K562 (cell line): ENCODE data around the gene DCAF12. TPM values are rescaled to one million over a fixed set of nuclear protein-coding genes. Genes with fewer than 3 reads are reported as not detected.

Experiments used
- ATAC-seq: fragments of 200-7000 bp; cut with Tn5 transposase; 3 replicates; pipeline ENCODE4 v1.9.1; 2020; ENCODE audit warnings: moderate library complexity
- BruUV-seq: library from RNA; stranded (reverse); fragments of 400-500 nt; replicated peaks from 2 replicates; lab custom pipeline; 2021; lab: Mats Ljungman, UMichigan
- CTCF ChIA-PET: fragments of 300-600 bp; formaldehyde crosslinking; extraction: SDS; loops from one replicate; lab custom pipeline; 2021; ENCODE audit warnings: low intra/inter-chr PET ratio; lab: Yijun Ruan, JAX
- POLR2A ChIA-PET: fragments of 300-600, 350-650 bp; sonication (Branson Sonifier 250); formaldehyde crosslinking; extraction: SDS; loops from one replicate; lab custom pipeline; 2021; ENCODE audit warnings: antibody characterized with exemption, inconsistent platforms; lab: Yijun Ruan, JAX
- DNase-seq, 4 experiments: peaks; one replicate each; pipeline versions ENCODE4 v3.0.0 to v3.0.0-alpha.2; 2011 to 2018; ENCODE audit warnings: low spot score in 3 of 4, mixed read lengths in 3 of 4; ENCODE audit errors: extremely low read depth in 1 of 4
- FAIRE-seq: peaks from 2 replicates; lab custom pipeline; 2011; peaks lifted over from hg19 to GRCh38; lab: Jason Lieb, UNC
- H2AFZ ChIP-seq: 2 replicates; pipeline ENCODE4 v1.6.0; 2011; ENCODE audit warnings: low read depth, low read length, control low read depth, inconsistent platforms
- H3K27ac ChIP-seq: fragments of 200-600 bp; 3 replicates; pipeline ENCODE4 v1.8.0; 2011; ENCODE audit warnings: low read depth, mild to moderate bottlenecking, control low read depth, inconsistent platforms, low read length, moderate library complexity, mixed read lengths; ENCODE audit errors: extremely low read depth
- H3K27me3 ChIP-seq, 2 experiments: fragments of 300-600 bp in 1 of 2; 2 replicates in 1 of 2; 3 replicates in 1 of 2; pipeline versions ENCODE4 v1.6.0 to v1.8.0; 2011; ENCODE audit warnings: inconsistent platforms in 2 of 2, low read length in 2 of 2, mild to moderate bottlenecking in 1 of 2, mixed read lengths in 1 of 2, moderate library complexity in 1 of 2; ENCODE audit not compliant: control insufficient read depth in 2 of 2, insufficient read depth in 2 of 2
- H3K36me3 ChIP-seq: fragments of 300-600 bp; 3 replicates; pipeline ENCODE4 v1.8.0; 2011; ENCODE audit warnings: mild to moderate bottlenecking, low read length, inconsistent platforms; ENCODE audit not compliant: control insufficient read depth, insufficient read depth
- H3K4me1 ChIP-seq, 2 experiments: fragments of 200-600 bp in 1 of 2; replicated peaks in 1 of 2; 2 replicates in 1 of 2; 3 replicates in 1 of 2; pipeline versions ENCODE4 v1.5.1 to v1.8.0; 2011; ENCODE audit warnings: inconsistent platforms in 2 of 2, low read length in 2 of 2, mild to moderate bottlenecking in 1 of 2, mixed read lengths in 1 of 2, moderate library complexity in 1 of 2; ENCODE audit not compliant: control insufficient read depth in 2 of 2, insufficient read depth in 2 of 2
- H3K4me2 ChIP-seq: 2 replicates; pipeline ENCODE4 v1.6.1; 2011; ENCODE audit warnings: low read length, control low read depth, inconsistent platforms, mixed read lengths; ENCODE audit not compliant: insufficient read depth
- H3K4me3 ChIP-seq: fragments of 200-600 bp; sonication (generic), shearing (Covaris generic); 2 replicates; pipeline ENCODE4 v1.5.1; 2016; ENCODE audit warnings: control low read depth, inconsistent platforms
- H3K79me2 ChIP-seq: fragments of 200-600 bp; 3 replicates; pipeline ENCODE4 v1.8.0; 2011; ENCODE audit warnings: low read length, inconsistent platforms; ENCODE audit not compliant: control insufficient read depth, insufficient read depth
- H3K9ac ChIP-seq, 2 experiments: 2 replicates each; pipeline versions ENCODE4 v1.6.0 to v1.6.1; 2011; ENCODE audit warnings: low read depth in 2 of 2, low read length in 2 of 2, control low read depth in 1 of 2, inconsistent platforms in 1 of 2, mild to moderate bottlenecking in 1 of 2, mixed read lengths in 1 of 2; ENCODE audit not compliant: insufficient read depth in 1 of 2
- H3K9me1 ChIP-seq: one replicate; pipeline ENCODE4 v1.6.0; 2011; ENCODE audit warnings: inconsistent platforms, mild to moderate bottlenecking, low read length, moderate library complexity; ENCODE audit not compliant: control insufficient read depth, insufficient read depth
- H3K9me3 ChIP-seq: replicated peaks from 2 replicates; pipeline ENCODE4 v1.5.1; 2011; ENCODE audit warnings: low read depth, low read length, inconsistent platforms; ENCODE audit not compliant: control insufficient read depth, insufficient read depth
- H4K20me1 ChIP-seq: replicated peaks from 2 replicates; pipeline ENCODE4 v1.6.1; 2011; ENCODE audit warnings: low read length, inconsistent platforms, mixed read lengths; ENCODE audit not compliant: control insufficient read depth, insufficient read depth
- ADNP ChIP-seq: fragments of 200-800 bp; sonication (Bioruptor generic); IDR thresholded peaks from 2 replicates; pipeline ENCODE4 v1.6.1; 2016; ENCODE audit warnings: missing genetic modification characterization, missing compliant biosample characterization
- CBFB ChIP-seq: sonication (generic); formaldehyde crosslinking; IDR thresholded peaks from 2 replicates; pipeline ENCODE4 v1.4.0; 2020; ENCODE audit warnings: mild to moderate bottlenecking, missing genetic modification reagents
- E2F8 ChIP-seq: fragments of 450-650 bp; IDR thresholded peaks from 2 replicates; pipeline ENCODE4 v1.7.1; 2018; ENCODE audit warnings: mild to moderate bottlenecking, low read depth; ENCODE audit not compliant: partially characterized antibody
- EHMT2 ChIP-seq: fragments of 450-650 bp; IDR thresholded peaks from 2 replicates; pipeline ENCODE4 v1.6.1; 2018; ENCODE audit warnings: antibody characterized with exemption
- ELF4 ChIP-seq: fragments of 450-650 bp; formaldehyde crosslinking; IDR thresholded peaks from 2 replicates; pipeline ENCODE4 v1.4.0; 2022; ENCODE audit warnings: missing genetic modification characterization
- IFI16 ChIP-seq: fragments of 250-450 bp; sonication (Bioruptor Pico); IDR thresholded peaks from 2 replicates; pipeline ENCODE4 v2.1.2; 2022; ENCODE audit warnings: mild to moderate bottlenecking, inconsistent platforms
- KAT2B ChIP-seq: IDR thresholded peaks from one replicate; pipeline ENCODE4 v1.6.1; 2012; ENCODE audit warnings: low read depth, mild to moderate bottlenecking, control low read depth, inconsistent platforms, low read length, moderate library complexity
- KLF1 ChIP-seq: fragments of 450-650 bp; IDR thresholded peaks from 2 replicates; pipeline ENCODE4 v1.6.1; 2016; ENCODE audit warnings: missing genetic modification characterization, missing compliant biosample characterization
- MYC ChIP-seq, 2 experiments: fragments of 250-450 bp in 1 of 2; sonication (Bioruptor Pico) in 1 of 2; IDR thresholded peaks; 2 replicates each; pipeline versions ENCODE4 v1.5.1 to v1.6.1; 2012 to 2021; ENCODE audit warnings: low read depth in 2 of 2, borderline replicate concordance in 1 of 2, improper control_type of control experiment in 1 of 2, low read length in 1 of 2, mild to moderate bottlenecking in 1 of 2, moderate library complexity in 1 of 2
- PHF21A ChIP-seq: fragments of 450-650 bp; IDR thresholded peaks from 2 replicates; pipeline ENCODE4 v1.6.1; 2017; ENCODE audit warnings: low read depth, borderline replicate concordance
- POLR2B ChIP-seq: fragments of 450-650 bp; IDR thresholded peaks from 2 replicates; pipeline ENCODE4 v1.6.1; 2018; ENCODE audit warnings: low read depth; ENCODE audit not compliant: partially characterized antibody
- RBM34 ChIP-seq: fragments of 200-400 bp; formaldehyde crosslinking; IDR thresholded peaks from 2 replicates; pipeline ENCODE4 v1.6.1; 2018; ENCODE audit warnings: low read length, borderline replicate concordance; ENCODE audit not compliant: insufficient read depth
- SAFB ChIP-seq: fragments of 200-400 bp; formaldehyde crosslinking; IDR thresholded peaks from 2 replicates; pipeline ENCODE4 v1.6.1; 2017; ENCODE audit warnings: low read depth, low read length, borderline replicate concordance
- SP2 ChIP-seq: IDR thresholded peaks from 2 replicates; pipeline ENCODE4 v1.6.1; 2011; ENCODE audit warnings: mild to moderate bottlenecking, low read depth, low read length, moderate library complexity; ENCODE audit not compliant: poor library complexity, severe bottlenecking; ENCODE audit errors: extremely low read depth
- ZNF174 ChIP-seq: fragments of 250-450 bp; sonication (Bioruptor Pico); IDR thresholded peaks from 2 replicates; pipeline ENCODE4 v1.4.0; 2020; ENCODE audit warnings: mild to moderate bottlenecking
- ZNF408 ChIP-seq: fragments of 250-450 bp; sonication (Bioruptor Pico); IDR thresholded peaks from 2 replicates; pipeline ENCODE4 v1.4.0; 2020; ENCODE audit warnings: low read depth, mild to moderate bottlenecking, moderate library complexity
- WGBS: fragments of 100-300 bp; shearing (Covaris generic); methylation state at CpG from one replicate; pipeline ENCODE4 v1.1.6; 2016; ENCODE audit warnings: low coverage, mixed read lengths; ENCODE audit not compliant: insufficient coverage; ENCODE audit errors: missing lambda C conversion rate; 5-methylcytosine and 5-hydroxymethylcytosine counted together
- in situ Hi-C: fragments of 300-500 bp; cut with MboI; formaldehyde crosslinking; loops from 4 replicates; pipeline ENCODE4 v1.15.0; 2018; ENCODE audit warnings: inconsistent platforms, mixed read lengths
- intact Hi-C: fragments of 100-400 bp; cut with micrococcal nuclease; formaldehyde crosslinking; loops from 2 replicates; pipeline ENCODE4 v1.14.2; 2022
- polyA plus RNA-seq, 8 experiments: library from polyadenylated mRNA; depleted of rRNA in 4 of 8; stranded (reverse) in 5 of 8; unstranded in 3 of 8; fragments of >200 nt; fragmentation: Nextera tagmentation in 2 of 8; fragmentation: Illumina TruSeq in 1 of 8; extraction: Ambion mirVana in 2 of 8; extraction: Trizol in 1 of 8; gene quantifications; 2 replicates each; pipeline versions ENCODE4 v1.2.1 to v1.2.3, GENCODE V29; 2011 to 2014; ENCODE audit warnings: inconsistent platforms in 1 of 8, missing spikeins in 1 of 8
- total RNA-seq, 7 experiments: library from RNA; depleted of rRNA in 6 of 7; stranded (reverse); fragments of >200 nt in 6 of 7; fragmentation: Illumina TruSeq in 2 of 7; extraction: Trizol in 2 of 7; gene quantifications; 2 replicates each; pipeline versions ENCODE4 v1.2.1 to v1.2.3, GENCODE V29; 2011 to 2021; ENCODE audit warnings: low replicate concordance in 1 of 7

Gene DCAF12
- total and polyA plus RNA-seq, 9 of the 15 experiments (the other 6 are each of a cell fraction or from before 2014, with no cell fraction given), result 10.9 to 59.6 (median 30.8) TPM

- TF ChIP-seq PHF21A, result no peak
- TF ChIP-seq ZNF174, result no peak
- TF ChIP-seq IFI16 (CRISPR knock-in tag), result no peak
- TF ChIP-seq E2F8, result no peak
Measured at GRCh38 chr9:34093578-34093977, 32.9 kb downstream of the DCAF12 start (continued).

- BruUV-seq, result no TSS peak
- DNase-seq, result no peak
- Histone ChIP-seq H3K79me2 (no peaks in the 10 kb centered on the region), H3K36me3 (peaks cover 74% of the 10 kb centered on the region; the same call in 2 of the 3 replicates), H3K4me3 (no peak overlapping the region), H3K4me1 (no peaks in the 10 kb centered on the region), H3K4me2 (no peak overlapping the region), H3K27me3 (no peaks in the 10 kb centered on the region), H3K9me1 (peaks cover 3% of the 10 kb centered on the region), H3K27ac (no peak overlapping the region), H2AFZ (no peak overlapping the region), H3K9me3 (no peaks in the 10 kb centered on the region), H4K20me1 (0 out of 2 replicates have a peak, but pooled peaks cover 3% of the 10 kb centered on the region), H3K9ac (no peak overlapping the region)
- in situ Hi-C loops (loop anchor here (5.0 kb wide), 1 partner anchor 73 kb away; no protein-coding TSS in a partner anchor), intact Hi-C loops (loop anchor here (10.0 kb wide), 1 partner anchor 165 kb away; no protein-coding TSS in a partner anchor)
- no peak for ATAC-seq
- 92% methylated on average over 6 of the region's 7 CpGs for WGBS
- no peak for FAIRE-seq
- POLR2A ChIA-PET, result no interaction called here
- CTCF ChIA-PET, result no interaction called here
- no peak for TF ChIP-seq RBM34
- no peak for TF ChIP-seq CBFB (CRISPR knock-in tag)
- TF ChIP-seq KLF1, result no peak
- TF ChIP-seq ELF4 (CRISPR knock-in tag), result no peak
- TF ChIP-seq SAFB, result no peak
- no peak for TF ChIP-seq EHMT2
- TF ChIP-seq SP2, result no peak
- TF ChIP-seq MYC (IDR thresholded peaks at IDR 0.05; ENCODE audit: low read depth, low read length), result no peak
- no peak for TF ChIP-seq MYC (CRISPR knock-in tag; IDR thresholded peaks at IDR 0.05; ENCODE audit: borderline replicate concordance, low read depth)
- TF ChIP-seq POLR2B, result no peak
- no peak for TF ChIP-seq KAT2B
- TF ChIP-seq ADNP (tag), result no peak
- no peak for TF ChIP-seq ZNF408
Measured at GRCh38 chr9:34089311-34089710, 37.2 kb downstream of the DCAF12 start.
